SW 1271 (cell line): ENCODE results near the gene SLC25A47.
A peak's percentile ranks its signal among the peaks of the same experiment; 100 is the strongest.
"Not testable (repeated sequence)": the region's sequence is repeated elsewhere in the genome, so short reads cannot be mapped to it uniquely, and the experiment has no call there.

Experiments used
- DNase-seq, 2 experiments: peaks; one replicate each; lab custom pipeline; 2025; lab: John Stamatoyannopoulos, UW

SLC25A47 gene, protein sequence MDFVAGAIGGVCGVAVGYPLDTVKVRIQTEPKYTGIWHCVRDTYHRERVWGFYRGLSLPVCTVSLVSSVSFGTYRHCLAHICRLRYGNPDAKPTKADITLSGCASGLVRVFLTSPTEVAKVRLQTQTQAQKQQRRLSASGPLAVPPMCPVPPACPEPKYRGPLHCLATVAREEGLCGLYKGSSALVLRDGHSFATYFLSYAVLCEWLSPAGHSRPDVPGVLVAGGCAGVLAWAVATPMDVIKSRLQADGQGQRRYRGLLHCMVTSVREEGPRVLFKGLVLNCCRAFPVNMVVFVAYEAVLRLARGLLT

DNA sequence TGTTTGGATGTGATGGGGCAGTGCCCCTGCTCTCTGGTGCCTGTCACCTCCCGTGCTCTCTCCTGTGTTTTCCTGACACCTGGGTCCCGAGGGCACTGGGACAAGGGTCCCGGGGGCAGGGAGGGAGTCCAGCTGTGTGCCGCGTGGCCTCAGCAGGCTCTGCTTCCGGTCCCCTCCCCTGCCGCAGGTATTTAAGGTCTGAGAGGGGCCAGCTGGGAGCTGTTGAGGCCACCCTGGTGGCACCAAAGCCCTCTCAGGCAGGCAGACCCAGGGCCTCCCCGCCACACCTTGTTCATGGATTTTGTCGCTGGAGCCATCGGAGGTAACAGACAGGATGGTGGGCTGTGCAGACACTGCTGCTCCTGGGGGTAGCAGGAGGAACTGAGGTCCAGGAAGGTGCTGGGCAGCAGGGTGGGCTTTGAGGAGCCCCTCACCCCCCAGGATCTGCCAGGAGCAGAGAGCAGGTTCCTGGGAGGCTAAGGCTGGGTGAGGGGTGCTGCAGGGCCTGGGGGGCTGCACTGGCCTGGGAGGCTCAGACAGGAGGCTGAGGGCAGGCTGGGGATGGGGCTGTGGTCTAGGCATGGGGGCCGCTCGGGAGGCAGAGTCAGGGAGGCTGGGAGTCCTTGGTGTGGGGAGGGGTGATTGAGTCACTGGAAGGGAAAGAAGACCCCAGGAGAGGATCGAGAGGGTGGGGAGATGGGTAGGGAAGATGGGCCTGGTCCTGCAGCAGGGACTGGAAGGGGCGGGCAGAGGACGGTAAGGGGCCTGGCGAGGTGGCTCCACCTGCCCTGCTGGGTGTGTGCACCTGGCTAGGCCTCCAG lies at the start of gene SLC25A47:
Gene SLC25A47 (plus strand): TSS at position 219 of the 821 bp plus-strand sequence. CDS start 76 bp downstream, at position 295.
- DNase-seq, result no peak

DNA sequence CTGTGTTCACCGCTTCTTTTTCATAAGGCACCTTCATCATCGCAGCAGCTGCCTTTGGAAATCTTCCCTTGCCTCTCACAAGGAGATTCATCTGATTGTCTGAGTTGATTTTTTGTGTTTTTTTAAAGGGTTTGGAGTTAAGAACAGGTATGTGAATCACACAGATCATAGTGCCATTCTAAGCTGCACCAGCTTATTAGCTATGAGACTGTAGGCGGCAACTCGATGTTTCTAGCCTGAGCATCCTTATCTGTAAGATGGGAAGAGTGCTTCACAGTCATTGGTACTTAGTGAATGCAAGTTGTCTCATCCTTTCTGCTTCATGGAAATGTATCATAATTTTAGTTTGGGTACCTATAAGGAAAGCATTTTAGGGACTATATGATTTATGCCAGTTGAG lies 48.9 kb upstream of the SLC25A47 start:
- no peak for DNase-seq

DNA sequence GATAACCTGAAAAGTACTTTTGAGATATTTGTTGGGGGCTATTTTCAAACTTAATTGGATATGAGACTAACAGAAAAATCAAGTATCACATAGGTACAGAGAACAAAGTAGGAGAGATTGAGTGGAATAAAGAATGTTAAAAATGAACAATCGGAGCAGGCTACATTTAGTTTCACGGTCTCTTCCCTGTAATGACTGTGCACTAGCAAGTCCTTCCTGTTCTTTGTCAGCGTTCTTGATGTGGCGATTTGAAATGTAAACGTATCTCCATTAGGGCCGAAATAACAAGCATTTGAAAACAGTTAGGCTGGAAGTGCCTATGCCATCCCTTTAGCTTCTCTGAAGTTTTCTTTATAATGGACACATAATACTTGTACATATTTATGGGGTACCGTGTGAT lies 47.9 kb upstream of the SLC25A47 start:
- no peak for DNase-seq

DNA sequence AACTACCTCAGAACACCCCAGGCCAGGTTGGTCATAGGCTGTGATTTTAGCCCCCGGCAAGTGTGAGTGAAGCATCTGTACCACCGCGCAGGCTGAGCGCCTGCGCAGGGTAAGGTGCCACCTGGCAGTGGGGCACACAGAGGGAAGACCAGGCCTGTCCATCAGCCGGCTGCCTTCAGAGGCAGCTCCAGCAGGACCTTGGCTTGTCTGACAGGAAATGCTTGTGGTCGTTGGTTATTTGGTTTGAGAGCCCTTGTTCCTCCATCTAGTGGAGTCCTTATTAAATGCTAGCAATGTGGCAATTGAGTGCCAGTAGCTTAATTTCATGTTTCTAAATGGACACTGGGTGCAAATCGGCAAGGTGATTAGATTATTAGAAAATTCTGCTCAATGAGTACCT lies 44.4 kb upstream of the SLC25A47 start:
- DNase-seq, result peak in 1 of 2 experiments; percentile 59

DNA sequence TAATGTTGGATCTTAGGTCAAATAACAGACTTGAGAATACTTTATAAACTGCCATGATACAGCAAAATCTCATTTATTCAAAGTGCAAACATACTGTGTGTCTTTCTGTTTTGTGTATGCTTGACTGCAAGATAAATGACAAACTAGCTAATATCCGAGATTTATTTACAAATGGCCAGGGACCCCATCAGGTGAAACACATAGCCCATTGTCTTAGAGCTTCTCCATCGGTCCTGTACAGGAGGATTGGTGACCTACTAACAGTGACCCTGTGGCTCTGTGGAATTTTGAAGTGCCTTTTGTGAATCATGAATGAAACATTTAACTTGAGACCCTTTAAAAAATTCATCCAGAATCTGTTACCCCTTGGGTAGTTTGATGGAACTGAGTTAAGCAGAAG lies 44.0 kb upstream of the SLC25A47 start:
- no peak for DNase-seq

DNA sequence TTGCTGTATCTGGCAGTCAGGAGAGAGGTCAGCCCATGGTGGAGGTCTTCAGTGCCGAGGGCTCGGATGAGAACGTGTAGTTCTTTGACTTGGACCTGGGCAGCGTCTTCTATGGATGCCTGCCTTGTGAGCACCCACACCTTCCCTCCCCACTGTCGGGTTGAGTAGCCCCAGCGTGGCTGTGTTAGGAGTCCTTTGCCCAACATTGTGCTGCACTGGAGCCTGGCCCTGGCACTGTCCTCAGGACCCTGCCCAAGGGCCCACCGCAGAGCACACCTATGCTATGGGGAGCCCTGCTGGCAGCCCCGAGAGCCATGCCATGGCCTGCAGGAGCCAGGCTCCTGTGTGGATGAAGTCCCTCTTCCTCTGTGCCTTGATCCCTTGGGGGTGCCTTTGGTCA lies 43.6 kb upstream of the SLC25A47 start:
- no peak for DNase-seq

DNA sequence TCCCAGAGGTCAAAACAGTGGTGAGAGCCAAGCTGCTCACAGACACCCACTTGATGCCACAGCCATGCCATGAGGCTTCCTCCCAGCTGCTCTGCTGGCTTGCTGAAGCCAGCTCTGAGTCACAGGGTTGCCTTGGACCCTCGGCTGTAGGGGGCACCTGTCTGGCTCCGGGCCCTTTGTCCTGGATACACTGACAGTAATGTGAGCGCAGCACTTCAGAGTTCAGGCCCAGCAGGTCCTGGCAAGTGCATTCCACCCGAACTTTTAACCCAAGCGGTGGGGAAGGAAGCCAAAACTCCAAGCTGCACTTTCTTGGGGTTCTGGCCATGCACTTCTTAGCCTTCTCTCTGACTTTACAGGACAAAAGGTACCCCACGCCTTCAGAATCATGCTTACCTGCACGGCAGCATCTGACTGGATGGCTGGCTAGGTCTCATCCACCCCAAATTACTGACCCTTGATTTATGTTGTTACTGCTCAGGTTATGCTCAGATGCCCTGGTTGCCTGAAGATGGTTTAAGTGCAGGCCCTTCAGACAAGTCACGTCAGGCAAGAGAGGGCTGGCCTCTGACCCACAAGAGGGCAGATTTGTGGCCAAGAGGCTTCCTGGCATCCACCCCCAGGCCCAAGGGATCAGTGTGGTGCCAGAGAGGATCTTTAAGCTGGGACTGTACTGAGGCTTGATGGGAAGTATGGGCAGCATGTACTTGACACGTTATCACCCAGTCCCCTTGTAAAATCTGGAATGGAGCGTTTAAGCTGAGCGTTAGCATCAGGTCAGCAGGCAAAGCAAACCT lies 41.7 kb upstream of the SLC25A47 start:
- DNase-seq, result no peak

DNA sequence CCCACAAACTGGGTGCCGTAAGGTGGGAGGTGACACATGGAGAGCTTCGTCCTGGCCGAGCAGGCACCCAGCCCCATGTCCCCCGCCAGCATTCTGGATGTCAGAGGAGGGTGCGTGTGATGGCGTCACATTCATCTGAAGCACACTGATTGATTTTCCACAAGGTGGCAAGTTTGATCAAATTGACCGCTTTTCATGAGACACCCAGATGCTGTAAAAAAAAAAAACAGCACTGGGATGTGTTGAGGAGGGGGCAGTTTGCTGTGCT lies 41.1 kb upstream of the SLC25A47 start:
- no peak for DNase-seq

DNA sequence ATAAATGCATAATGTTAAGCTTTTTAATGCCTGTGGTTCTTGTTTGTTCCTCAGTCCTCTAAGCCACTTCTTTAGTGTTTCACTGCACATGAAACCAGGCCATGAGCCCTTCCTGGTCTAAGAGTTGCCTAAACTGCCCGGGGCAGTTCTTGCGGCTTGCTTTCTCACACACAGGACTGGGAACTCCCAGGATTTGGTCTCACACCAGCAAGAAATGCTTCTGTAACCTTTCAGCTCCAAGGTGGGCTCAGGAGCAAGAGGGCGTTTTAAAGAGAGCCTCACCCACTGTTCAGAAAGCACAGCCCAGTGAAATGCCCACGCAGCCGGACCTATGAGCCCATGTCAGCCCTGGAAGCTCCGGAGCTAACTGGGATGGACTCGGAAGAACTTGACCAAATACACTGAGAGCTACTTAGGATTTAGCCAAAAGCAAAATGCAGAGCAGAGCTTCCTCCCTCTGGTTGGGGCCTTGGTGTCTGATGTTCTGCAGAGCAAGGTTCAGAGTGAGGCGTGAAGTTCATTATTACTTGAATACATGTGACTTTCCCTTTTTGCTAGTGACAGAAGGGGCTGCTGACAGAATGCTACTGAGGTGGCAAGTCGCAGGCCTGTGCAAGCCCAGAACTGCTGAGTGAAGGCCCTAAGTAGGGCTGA lies 40.2 kb upstream of the SLC25A47 start:
- no peak for DNase-seq

DNA sequence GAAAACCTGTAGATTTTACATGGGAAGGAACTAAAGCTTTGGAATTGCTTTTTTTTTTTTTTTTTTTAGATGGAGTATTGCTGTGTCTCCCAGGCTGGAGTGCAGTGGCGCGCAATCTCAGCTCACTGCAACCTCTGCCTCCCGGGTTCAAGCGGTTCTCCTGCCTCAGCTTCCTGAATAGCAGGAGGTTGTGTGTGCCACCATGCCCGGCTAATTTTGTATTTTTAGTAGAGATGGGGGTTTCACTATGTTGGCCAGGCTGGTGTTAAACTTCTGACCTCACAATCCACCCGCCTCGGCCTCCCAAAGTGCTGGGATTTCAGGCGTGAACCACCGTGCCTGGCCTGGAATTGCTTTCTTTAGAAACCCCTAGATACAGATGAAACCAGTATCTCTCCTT lies 39.7 kb upstream of the SLC25A47 start:
- not testable (repeated sequence) for DNase-seq

DNA sequence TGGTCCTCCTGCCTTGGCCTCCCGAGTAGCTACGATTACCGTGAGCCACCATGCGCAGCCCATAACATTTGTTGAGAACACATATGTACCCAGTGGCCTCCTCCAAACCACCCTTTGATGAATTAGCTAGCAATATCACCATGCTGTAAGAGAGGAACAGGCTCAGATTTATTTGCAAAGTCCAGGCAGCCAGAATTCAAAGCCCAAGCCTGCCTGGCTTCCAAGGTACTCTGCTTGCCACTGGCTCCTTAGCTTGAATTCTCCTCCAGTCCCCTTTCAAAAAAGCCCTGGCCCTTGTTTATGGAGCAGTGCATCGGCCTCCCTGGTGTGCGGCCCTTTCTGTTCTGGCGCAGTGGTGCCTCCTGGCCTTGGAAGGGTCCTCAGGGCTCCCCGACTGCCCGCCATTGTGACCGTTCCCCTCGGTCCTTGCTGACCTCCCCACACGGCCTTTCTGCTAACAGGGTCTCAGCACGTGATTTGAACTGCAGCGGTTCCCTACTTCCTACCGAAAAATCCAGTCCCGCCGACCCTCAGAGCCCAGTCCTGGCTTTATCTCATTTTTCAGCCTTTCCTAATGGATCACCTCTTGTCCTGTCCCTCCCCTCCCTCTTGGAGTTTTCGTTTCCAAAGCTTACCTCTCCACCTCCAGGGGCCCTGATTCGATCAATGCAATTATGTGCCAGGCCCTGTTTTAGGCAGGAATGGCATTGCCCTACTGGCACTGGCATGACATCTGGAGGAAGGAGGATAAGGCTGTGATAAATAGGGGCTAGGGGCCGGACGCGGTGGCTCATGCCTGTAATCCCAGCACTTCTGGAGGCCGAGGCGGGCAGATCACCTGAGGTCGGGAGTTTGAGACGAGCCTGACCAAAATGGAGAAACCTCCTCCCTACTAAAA lies 38.9 kb upstream of the SLC25A47 start:
- no peak for DNase-seq

DNA sequence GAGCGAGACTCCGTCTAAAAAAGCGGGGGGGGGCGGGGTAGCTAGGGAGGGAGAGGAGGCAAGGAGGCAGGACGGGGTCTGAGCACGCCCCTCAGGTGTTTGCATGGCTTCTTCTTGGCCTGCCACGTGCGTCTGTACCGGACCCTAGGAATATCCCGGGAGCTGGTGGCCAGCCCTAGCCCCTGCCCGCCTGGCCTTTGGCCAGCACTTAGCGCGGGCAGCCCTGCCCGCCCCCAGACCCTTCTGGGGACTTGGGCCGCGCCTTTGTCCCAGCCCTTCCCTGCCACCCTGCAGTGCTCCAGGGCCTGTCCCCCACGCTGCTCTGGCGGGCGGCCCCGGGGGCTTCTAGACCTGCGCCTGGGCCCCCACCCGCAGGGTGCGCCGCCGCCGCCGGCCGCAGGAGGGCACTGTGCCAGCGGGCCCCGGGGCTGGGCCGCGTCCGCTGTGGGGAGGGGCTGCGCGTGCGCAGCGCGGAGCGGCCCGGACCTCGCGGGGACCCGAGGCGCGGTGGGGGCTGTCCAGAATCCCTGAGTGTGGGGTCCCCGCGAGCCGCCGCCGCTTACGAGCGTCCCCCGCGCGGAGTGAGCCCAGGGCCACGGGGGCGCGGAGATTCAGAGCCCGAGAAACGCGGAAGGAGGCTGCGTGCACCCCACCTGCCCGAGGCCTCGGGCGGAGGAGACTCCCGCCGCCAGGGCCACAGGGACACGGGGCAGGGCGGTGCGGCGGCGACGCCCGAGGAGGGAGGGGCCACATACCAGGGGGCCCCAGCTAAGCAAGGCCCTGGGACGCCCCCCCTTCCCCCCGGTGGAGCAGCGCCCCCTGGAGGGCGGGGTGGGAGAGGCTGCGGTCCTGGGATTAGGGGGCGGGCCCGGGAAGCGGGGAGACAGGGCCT lies 37.9 kb upstream of the SLC25A47 start:
- peak in 1 of 2 experiments; percentile 35 for DNase-seq

DNA sequence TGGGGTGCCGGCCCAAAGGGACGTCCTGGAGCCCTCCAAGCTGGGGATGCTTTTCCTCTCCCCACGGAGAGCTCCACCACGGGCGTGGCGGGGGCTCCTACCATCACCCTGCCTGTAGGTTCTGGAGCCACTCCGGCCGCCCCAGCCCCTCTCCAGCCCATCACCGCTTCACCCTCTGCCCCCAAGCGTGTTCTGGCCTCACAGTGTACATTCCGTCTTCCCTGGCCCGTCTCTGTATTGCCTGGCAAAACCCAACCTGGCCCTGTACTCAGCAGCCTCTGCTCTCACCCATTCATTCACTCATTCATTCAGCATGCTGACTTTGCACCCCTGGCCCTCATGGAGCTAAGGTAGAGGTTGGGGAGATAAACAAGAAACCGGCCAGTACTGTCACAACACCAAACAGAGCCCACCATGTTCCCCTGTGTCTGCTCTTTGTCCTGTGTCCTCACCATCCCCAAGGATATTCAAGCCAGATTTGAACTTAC lies 37.2 kb upstream of the SLC25A47 start:
- no peak for DNase-seq

DNA sequence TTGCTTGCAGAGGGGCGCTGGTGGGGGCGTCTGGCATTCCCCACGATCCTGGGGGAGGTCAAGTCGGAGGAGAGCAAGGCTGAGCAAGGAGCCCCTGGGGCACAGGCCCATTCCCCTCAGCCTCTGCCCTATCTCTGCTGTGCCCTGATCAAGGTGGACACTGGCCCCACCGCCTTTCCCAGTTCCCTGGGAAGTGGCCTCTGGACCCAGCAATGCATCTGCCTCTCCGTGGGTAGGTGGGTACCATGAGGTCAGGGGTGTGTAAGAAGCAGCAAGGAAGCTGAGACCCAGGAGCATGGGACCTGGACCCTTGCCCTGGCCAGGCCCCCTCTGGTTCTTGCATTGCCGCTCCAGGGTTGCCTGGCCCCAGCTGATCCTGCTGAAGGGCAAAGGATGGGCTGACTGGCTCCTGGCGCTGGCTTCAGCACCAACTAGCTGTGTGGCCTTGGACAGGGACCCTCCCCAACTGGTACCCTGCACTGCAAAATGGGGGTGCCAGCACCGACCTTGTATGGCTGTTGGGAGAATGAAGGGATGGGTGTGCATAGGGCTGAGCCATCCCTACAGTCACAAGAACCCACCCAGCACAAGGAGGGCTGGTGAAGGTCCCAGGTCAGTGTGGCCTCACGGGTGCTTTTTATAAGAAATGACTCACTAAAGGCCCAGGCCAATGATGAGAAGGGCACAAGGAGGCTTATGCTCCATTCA lies 36.5 kb upstream of the SLC25A47 start:
- no peak for DNase-seq

DNA sequence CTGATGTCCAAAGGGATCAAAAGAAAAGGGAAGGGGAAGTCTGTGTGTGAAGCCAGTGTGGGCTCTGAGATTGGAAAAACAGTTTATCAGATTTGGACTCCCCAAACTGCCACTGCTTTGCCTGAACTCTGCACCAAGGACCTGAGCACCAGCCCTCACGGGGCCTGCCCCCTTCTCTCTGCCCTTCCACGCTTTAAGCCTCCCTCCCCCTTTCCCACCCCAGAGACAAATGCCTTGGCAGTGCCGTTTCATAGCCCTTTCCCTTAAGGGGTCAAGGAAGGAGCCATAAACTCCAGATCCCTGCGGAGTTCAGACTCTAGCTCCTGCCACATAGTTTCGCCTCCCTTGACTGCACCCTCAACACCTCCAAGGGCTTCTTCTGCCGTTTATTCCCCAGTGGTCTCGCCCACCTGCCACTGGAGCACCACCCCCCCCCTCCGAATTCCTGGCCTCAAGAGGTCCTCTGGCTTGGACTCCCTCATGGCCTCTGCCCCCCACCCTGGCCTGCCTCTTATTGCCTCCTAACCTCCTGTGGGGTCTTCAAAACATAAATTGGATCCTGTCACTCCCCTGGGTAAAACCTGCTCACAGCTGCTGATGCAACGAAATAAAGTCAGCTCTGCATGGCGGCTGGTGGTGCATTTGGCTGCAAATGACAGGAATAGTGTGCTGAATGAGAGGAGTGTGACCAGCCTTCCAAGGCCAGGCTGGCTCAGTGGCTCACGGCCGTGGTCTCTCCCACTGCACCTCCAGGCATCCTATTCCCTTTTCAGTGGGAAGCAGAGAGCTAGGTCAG lies 35.7 kb upstream of the SLC25A47 start:
- DNase-seq, result no peak

DNA sequence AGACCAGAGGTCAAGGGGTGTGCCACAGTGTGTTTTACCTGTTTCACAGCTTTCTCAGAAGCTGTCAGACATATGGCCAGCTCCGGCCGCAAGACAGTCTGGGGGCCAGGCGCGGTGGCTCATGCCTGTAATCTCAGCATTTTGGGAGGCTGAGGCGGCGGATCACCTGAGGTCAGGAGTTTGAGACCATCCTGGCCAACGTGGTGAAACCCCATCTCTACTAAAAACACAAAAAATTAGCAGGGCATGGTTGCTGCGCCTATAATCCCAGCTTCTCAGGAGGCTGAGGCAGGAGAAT lies 35.2 kb upstream of the SLC25A47 start:
- not testable (repeated sequence) for DNase-seq

DNA sequence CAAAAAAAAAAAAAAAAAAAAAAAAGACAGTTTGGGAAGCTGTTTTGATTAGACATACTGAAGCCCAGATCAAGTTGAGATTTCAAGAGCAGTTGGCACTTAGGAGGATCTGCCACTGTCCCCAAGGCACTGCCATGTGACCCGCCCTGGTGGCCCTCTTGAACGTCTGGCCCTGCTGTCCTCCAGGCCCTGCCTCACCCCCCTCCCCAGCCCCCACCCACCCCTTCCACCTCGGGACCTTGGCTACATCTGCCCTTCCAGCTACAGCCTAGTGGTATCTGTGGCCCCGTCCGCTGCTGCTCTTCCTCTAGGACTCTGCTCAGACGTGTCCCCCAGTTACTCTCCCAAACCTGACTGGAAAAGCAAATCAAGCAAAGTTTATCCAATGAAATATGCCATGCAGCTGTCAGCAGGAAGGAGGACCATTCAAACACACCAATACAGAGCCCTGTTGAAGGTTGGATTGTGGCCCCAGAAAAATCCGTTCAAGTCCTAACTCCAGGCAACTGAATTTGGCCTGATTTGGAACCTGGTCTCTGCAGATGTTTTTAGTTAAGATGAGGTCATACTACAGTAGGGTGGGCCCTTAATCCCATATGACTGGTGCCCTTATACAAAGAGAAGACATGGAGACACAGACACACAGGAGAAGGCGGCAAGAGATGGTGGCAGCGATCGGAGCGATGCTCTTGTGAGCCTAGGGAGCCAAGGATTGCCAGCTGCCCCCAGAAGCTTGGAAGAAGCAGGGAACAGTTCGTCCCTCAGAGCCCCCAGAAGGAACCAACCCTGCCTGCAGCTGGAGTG lies 34.6 kb upstream of the SLC25A47 start:
- no peak for DNase-seq
